ENCODE data around the gene ERC1.

The ERC1 gene

DNA sequence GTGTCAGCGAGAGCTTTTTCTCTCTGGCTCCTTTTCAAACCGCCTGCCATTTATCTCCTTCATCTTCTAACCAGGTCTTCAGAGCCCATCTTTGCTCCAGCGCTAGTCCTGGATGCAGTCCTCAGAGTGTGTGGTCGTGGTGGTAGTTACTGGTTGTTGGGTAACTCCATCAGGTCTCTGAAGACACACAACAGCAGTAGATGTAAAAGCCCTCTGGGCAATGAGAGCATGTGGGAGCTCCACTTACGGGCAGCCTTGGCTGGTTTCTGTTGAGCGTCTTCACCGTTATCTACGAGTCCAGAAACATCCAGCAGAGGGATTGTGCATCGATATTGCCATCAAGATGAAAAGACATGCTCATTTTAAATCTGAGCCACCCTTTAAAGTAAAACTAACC is 542.2 kb downstream of the ERC1 start:
- Histone ChIP-seq H3K4me1 (ENCODE audit: insufficient read depth, low read length, severe bottlenecking) (peaks cover 37% of the 10 kb centered on the region), H3K27me3 (ENCODE audit: insufficient read depth, low read length) (peaks cover 23% of the 10 kb centered on the region), H3K4me2 (ENCODE audit: low read length) (peak overlapping the region; percentile 62), H3K9ac (ENCODE audit: low read length) (no peak overlapping the region), H3K4me3 (ENCODE audit: low read depth, low read length, poor library complexity, severe bottlenecking) (peak overlapping the region; percentile 43), H4K20me1 (ENCODE audit: insufficient read depth, low read length) (no peaks in the 10 kb centered on the region), H3K9me2 (ENCODE audit: low read depth, low read length) (no peaks in the 10 kb centered on the region), H2AFZ (ENCODE audit: low read length) (no peak overlapping the region), H3K27ac (ENCODE audit: low read depth, low read length, poor library complexity, severe bottlenecking) (no peak overlapping the region), H3K9me3 (ENCODE audit: low read length) (no peaks in the 10 kb centered on the region), H3K36me3 (ENCODE audit: insufficient read depth, low read length) (no peaks in the 10 kb centered on the region), H3F3A (ENCODE audit: insufficient read depth, low read length) (no peaks in the 10 kb centered on the region), H3K79me2 (ENCODE audit: insufficient read depth, low read length) (no peaks in the 10 kb centered on the region)
- TF ChIP-seq, protein P1, sequence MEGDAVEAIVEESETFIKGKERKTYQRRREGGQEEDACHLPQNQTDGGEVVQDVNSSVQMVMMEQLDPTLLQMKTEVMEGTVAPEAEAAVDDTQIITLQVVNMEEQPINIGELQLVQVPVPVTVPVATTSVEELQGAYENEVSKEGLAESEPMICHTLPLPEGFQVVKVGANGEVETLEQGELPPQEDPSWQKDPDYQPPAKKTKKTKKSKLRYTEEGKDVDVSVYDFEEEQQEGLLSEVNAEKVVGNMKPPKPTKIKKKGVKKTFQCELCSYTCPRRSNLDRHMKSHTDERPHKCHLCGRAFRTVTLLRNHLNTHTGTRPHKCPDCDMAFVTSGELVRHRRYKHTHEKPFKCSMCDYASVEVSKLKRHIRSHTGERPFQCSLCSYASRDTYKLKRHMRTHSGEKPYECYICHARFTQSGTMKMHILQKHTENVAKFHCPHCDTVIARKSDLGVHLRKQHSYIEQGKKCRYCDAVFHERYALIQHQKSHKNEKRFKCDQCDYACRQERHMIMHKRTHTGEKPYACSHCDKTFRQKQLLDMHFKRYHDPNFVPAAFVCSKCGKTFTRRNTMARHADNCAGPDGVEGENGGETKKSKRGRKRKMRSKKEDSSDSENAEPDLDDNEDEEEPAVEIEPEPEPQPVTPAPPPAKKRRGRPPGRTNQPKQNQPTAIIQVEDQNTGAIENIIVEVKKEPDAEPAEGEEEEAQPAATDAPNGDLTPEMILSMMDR (IDR thresholded peaks at IDR 0.05; ENCODE audit: low read length): peak; percentile 35; the same call in 1 of the 2 replicates
- no peak for TF ChIP-seq EZH2 (IDR thresholded peaks at IDR 0.05; ENCODE audit: borderline replicate concordance, low read length)

DNA sequence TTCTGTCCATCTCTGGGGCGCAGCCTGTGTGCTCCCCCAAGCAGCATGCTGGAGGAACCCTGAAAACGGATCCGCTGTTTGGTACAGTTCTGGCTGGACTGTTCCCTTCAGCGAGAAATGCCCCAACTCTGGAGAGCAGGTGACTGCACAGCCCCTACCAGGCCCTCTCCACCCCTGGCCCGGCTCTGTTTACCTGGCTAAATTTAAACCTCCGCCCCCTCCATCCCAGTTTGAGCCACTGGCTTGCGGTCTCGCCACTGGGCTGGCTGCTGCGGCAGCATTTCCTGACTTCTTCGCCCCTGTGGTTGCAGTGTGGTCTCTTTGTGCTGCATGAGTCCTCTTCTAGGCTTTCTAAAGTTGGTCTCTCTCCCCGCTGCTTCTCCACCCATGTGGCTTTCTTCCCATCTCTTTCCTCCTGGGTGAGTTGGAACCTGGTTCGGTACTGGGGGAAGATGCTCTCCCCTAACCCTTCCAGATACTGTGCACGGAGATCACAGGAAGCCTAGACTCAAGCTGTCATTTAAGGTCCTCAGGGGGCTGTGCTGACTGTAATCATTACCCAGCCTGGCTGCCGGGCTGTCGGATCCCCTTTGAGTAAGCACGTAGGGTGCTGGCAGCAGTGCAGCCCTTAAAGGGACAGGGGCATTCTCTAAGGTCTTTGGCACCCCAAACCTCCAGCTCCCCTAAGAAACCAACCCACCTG is 542.7 kb downstream of the ERC1 start:
- Histone ChIP-seq H3K79me2 (ENCODE audit: insufficient read depth, low read length) (no peaks in the 10 kb centered on the region), H3K9ac (ENCODE audit: low read length) (no peak overlapping the region), H3K4me2 (ENCODE audit: low read length) (peak overlapping the region; percentile 62), H3K9me2 (ENCODE audit: low read depth, low read length) (no peaks in the 10 kb centered on the region), H3K27me3 (ENCODE audit: insufficient read depth, low read length) (peaks cover 23% of the 10 kb centered on the region), H2AFZ (ENCODE audit: low read length) (no peak overlapping the region), H3K36me3 (ENCODE audit: insufficient read depth, low read length) (no peaks in the 10 kb centered on the region), H3K4me1 (ENCODE audit: insufficient read depth, low read length, severe bottlenecking) (peaks cover 37% of the 10 kb centered on the region), H3F3A (ENCODE audit: insufficient read depth, low read length) (no peaks in the 10 kb centered on the region), H4K20me1 (ENCODE audit: insufficient read depth, low read length) (no peaks in the 10 kb centered on the region), H3K4me3 (ENCODE audit: low read depth, low read length, poor library complexity, severe bottlenecking) (peak overlapping the region; percentile 43), H3K27ac (ENCODE audit: low read depth, low read length, poor library complexity, severe bottlenecking) (no peak overlapping the region), H3K9me3 (ENCODE audit: low read length) (no peaks in the 10 kb centered on the region)
- TF ChIP-seq, protein P1 (IDR thresholded peaks at IDR 0.05; ENCODE audit: low read length): no peak
- no peak for TF ChIP-seq EZH2 (IDR thresholded peaks at IDR 0.05; ENCODE audit: borderline replicate concordance, low read length)

DNA sequence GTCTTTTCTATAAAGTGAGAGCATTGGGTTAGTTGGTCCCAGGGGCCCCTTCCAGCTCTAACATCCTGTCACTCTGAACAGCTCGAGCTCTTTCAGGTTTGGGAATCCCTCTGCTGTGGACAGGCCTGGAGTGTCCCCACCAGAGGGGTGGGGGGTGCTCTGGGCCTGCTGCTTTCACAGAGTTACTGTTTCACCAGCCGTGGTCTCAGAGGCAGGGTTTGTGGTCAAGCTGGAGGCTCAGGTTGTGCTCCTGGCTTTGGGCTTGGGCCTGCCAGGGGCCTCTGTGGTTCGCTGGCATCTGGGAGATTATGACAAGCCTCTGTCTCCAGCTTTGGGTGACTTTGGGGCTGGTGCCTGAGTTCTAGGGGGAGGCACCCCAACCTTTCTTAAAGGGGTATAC is 543.7 kb downstream of the ERC1 start:
- no peak overlapping the region for H3K27ac ChIP-seq (ENCODE audit: low read depth, low read length, poor library complexity, severe bottlenecking)
- H2AFZ ChIP-seq (ENCODE audit: low read length): no peak overlapping the region
- H3K9me2 ChIP-seq (ENCODE audit: low read depth, low read length): no peaks in the 10 kb centered on the region
- no peak overlapping the region for H3K9ac ChIP-seq (ENCODE audit: low read length)
- no peaks in the 10 kb centered on the region for H3K9me3 ChIP-seq (ENCODE audit: low read length)
- peaks cover 36% of the 10 kb centered on the region for H3K4me1 ChIP-seq (ENCODE audit: insufficient read depth, low read length, severe bottlenecking)
- H3K27me3 ChIP-seq (ENCODE audit: insufficient read depth, low read length): peaks cover 23% of the 10 kb centered on the region
- no peak overlapping the region for H3K4me2 ChIP-seq (ENCODE audit: low read length)
- H3K79me2 ChIP-seq (ENCODE audit: insufficient read depth, low read length): no peaks in the 10 kb centered on the region
- no peaks in the 10 kb centered on the region for H4K20me1 ChIP-seq (ENCODE audit: insufficient read depth, low read length)
- H3F3A ChIP-seq (ENCODE audit: insufficient read depth, low read length): no peaks in the 10 kb centered on the region
- no peaks in the 10 kb centered on the region for H3K36me3 ChIP-seq (ENCODE audit: insufficient read depth, low read length)
- TF ChIP-seq EZH2 (IDR thresholded peaks at IDR 0.05; ENCODE audit: borderline replicate concordance, low read length): no peak
- TF ChIP-seq, protein P1 (IDR thresholded peaks at IDR 0.05; ENCODE audit: low read length): no peak
- no peak overlapping the region for H3K4me3 ChIP-seq (ENCODE audit: low read depth, low read length, poor library complexity, severe bottlenecking)

Measured in OCI-LY1 (cell line).